HUDEP-2 (cell line): ENCODE data around the gene RACGAP1.
A peak's percentile ranks its signal among the peaks of the same experiment; 100 is the strongest.

Experiments used
- DNase-seq, 76 experiments: peaks; one replicate each; lab custom pipeline; 2025; ENCODE audit not compliant: unreplicated experiment in 76 of 76; lab: John Stamatoyannopoulos, UW

Gene RACGAP1

GRCh38 chr12:49960474-49961110, 64.7 kb downstream of the RACGAP1 start:
- no peak for DNase-seq

- DNase-seq: no peak
These were observed 65.4 kb downstream of the RACGAP1 start for GRCh38 chr12:49959685-49960473.

GRCh38 chr12:49957570-49957967, 67.7 kb downstream of the RACGAP1 start:
- DNase-seq: no peak

GRCh38 chr12:49956663-49957569, 68.4 kb downstream of the RACGAP1 start:
- no peak for DNase-seq

GRCh38 chr12:49955899-49956662, 69.2 kb downstream of the RACGAP1 start:
- no peak for DNase-seq

- DNase-seq: no peak
These were observed 70.1 kb downstream of the RACGAP1 start for GRCh38 chr12:49954863-49955830.

GRCh38 chr12:49953961-49954846, 71.1 kb downstream of the RACGAP1 start:
- DNase-seq: no peak

- no peak for DNase-seq
These were observed 72.1 kb downstream of the RACGAP1 start for GRCh38 chr12:49953151-49953550.

GRCh38 chr12:49952391-49953055, 72.8 kb downstream of the RACGAP1 start:
- no peak for DNase-seq

GRCh38 chr12:49951411-49952240, 73.7 kb downstream of the RACGAP1 start:
- no peak for DNase-seq

GRCh38 chr12:49950273-49951251, 74.7 kb downstream of the RACGAP1 start, which contains the start of gene AQP2:
Gene AQP2, plus strand, starts transcription at chr12:49950737. Its CDS starts 94 bp downstream, at chr12:49950831.
- DNase-seq: no peak

- no peak for DNase-seq
These were observed 75.4 kb downstream of the RACGAP1 start for GRCh38 chr12:49949866-49950265.

- peak in 1 of 76 experiments; percentile 23 for DNase-seq
These were observed 76.1 kb downstream of the RACGAP1 start for GRCh38 chr12:49948866-49949845.

- no peak for DNase-seq
These were observed 77.6 kb downstream of the RACGAP1 start for GRCh38 chr12:49947593-49948226.
